GM18867 (cell line): ENCODE measurements around the gene PUS7L.
A peak's percentile ranks its signal among the peaks of the same experiment; 100 is the strongest.
"Not testable (repeated sequence)": the region's sequence is repeated elsewhere in the genome, so short reads cannot be mapped to it uniquely, and the experiment has no call there.

Experiments
- ATAC-seq: cut with Tn5 transposase; IDR thresholded peaks from one replicate; pipeline ENCODE4 v1.9.1; 2021; ENCODE audit warnings: mild to moderate bottlenecking, moderate library complexity; ENCODE audit not compliant: unreplicated experiment

Gene PUS7L

GRCh38 chr12:43751360-43751759 lies 7.2 kb downstream of the PUS7L start:
- ATAC-seq = not testable (repeated sequence)

DNA sequence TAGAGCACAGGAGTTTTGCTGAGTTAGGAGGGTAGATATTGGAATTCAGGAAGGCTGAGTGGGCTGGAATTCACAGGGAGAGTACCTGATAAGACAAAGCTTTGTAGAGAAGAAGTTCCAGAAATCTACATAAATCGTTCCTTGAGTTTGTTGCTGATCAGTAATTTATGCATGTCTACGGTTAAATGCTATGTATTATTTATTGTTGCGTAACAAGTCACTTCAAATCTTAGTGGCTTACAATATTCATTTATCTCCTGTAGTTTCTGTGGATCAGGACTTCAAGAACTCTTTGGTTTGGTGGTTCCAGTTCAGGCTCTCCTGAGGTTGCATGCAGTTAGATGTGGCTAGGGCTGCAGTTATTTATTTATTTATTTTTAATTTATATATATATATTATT lies 7.8 kb downstream of the PUS7L start:
- ATAC-seq = no peak

DNA sequence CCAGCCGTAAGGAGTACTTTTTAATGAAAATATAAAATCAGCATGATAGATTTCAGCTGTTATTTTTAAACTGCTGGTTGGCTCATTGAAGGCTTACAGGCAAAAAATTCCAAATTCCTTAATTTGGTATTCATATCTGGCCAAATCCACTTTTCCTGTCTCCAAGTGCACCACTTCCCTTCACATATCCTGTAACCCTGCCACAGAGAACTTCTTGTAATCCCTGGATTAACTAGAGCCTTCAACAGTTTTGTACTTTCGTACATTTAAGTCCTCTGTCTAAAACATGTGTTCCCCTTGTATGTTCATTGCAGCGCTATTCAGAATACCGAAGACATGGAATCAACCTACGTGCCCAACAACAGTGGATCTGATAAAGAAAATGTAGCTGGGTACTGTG lies 9.6 kb downstream of the PUS7L start:
- ATAC-seq = no peak

DNA sequence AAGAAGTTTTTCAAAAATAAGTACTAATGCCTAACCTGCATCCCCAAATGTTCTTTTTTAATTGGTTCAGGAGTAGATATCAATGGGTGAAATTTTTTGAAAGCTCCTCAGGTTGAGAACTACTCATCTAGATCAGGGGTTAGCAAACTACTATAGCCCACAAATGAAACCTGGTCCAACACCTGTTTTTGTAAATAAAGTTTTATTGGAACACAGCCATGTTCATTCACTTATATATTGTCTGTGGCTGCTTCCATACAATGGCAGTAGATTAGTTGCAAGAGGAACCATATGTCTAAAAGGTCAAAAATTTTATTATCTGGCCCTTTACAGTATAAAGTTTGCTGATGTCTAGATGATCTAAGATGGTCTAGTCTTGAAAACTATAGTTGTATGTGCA lies 13.8 kb downstream of the PUS7L start:
- ATAC-seq = no peak

- no peak for ATAC-seq
These were observed 16.5 kb downstream of the PUS7L start for GRCh38 chr12:43742106-43742505.

- ATAC-seq = peak; percentile 86
These were observed 18.0 kb downstream of the PUS7L start for GRCh38 chr12:43740511-43741100.

DNA sequence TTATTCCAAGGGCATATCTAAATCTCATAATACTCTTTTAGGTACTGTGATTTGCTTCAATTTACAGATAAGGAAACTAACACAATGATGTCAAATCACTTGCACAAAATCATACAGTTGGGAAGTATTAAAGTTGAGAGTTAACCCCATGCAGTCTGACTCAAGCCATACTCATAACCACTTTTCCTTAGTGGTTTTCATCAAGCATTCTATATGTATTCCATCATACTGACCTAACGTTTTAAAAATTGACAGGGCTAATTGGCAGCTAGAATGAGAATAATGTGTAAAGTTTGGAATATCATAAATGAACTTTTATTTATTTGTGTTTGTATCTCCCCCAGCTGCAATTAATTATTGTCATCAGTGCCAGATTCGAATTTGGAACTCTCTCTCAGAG lies 20.9 kb downstream of the PUS7L start:
- ATAC-seq = no peak

DNA sequence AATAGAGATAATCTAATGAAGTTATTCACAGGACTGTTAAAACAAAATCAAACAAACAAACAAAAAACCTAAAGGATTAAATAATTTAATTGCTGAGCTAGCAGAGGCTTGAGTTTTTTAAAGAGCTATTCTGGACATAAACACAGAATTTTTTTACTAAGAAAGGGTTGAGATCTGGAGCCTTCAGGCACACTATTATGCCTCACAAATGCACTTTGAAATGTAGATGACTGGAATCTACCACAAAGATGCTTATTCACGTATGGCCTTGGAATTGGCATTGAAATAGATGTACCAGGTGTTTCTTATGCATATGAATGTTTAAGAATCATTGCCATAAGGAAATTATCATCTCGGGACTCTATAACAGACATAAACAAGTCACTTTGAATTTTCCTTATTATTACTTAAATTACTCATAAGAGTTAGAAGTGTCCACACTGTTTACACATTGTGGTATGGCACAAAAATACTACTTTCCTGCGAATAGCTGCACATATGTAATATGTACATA lies 21.6 kb downstream of the PUS7L start:
- ATAC-seq = no peak

DNA sequence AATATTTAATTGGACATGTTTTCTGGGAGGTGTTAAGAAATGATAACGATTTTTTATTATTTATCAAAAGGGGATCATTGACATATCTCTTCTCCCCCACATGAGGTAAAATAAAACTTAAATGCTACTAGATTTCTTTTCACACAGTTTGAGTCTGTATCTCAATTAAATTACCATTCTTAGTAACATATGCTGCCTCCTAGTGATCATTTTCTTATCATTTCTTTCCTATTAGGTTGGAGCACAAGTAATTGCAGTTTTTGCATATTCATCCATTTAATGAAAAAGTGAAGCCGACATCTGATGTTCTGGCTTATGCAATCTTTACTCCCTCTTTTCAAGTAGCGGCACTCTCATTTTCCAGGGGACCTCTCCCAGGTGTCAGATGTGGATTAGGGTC lies 24.9 kb downstream of the PUS7L start:
- no peak for ATAC-seq

DNA sequence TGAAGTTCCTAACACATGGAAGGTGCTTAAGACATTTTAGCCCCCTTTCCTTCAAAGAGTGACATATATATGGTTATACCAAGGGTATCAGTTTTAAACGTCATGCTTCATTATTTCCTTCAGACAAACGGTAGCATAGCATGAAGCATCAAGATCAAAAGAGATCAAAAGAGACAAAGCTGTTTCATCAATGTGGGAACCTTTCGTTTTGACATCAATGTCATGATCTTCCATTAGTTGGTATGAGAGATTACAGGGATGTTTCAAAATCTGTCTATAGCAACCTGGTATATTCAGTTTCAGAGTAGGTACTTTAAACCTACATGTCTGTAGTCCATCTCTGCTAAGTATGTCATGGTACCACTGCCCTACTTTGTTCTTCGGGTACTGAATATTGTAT lies 28.3 kb downstream of the PUS7L start:
- no peak for ATAC-seq

DNA sequence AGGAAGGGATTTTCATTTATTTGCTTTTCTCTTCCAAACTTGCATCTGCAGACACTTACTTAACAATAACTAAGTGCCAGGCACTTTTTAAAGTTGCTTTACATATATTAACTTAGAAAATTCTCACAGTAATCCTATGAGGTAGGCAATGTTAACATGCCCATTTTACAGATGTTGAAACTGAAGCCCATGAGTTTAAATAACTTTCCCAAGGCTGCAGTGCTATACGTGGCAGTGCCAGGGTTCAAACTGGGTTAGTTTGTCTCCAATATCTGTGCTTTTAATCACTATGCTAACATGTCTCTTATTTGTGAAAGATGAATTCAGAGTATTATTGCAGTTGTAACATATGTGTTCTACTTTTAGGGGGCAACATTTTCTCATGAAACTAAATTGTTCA lies 29.9 kb downstream of the PUS7L start:
- no peak for ATAC-seq

DNA sequence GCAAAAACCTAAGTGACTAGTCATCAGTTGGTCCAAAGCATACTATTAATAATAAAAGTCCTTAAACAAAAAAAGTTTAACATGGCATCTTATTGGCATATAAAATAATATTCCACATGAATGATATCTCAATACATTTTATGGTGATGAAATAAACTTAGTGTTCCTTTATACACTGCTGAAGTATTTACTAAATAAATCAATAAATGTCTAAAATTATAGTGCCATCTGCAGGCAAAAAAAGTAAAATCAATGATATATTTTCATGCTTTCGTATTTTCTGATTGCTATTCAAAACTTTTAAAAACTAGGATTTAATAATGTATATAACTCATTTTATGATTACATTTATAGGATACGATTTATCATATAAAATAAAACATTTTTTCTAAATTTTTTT lies 30.5 kb downstream of the PUS7L start:
- no peak for ATAC-seq

GRCh38 chr12:43723134-43723533 lies 35.5 kb downstream of the PUS7L start:
- ATAC-seq = no peak

GRCh38 chr12:43722621-43723020 lies 36.0 kb downstream of the PUS7L start:
- no peak for ATAC-seq

DNA sequence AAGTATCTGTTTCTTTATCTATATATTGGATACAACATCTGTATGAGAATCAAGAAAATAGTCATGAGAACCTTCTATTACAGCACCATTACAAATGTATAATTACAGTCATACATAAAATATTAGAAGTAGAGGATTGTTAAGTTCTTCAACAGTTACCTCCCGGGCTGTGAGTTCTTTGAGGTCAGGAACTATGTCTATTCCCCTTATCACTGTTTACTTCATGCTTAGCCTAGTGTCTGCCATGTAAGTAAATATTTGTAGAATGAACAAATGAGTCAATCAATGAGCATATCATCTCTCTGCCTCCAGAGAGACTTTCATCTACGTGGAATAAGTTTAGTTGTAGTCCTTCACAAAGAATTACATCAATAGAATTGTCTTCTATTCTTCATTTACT lies 47.2 kb downstream of the PUS7L start:
- ATAC-seq = no peak

GRCh38 chr12:43703772-43704171 lies 54.8 kb downstream of the PUS7L start:
- ATAC-seq = not testable (repeated sequence)

DNA sequence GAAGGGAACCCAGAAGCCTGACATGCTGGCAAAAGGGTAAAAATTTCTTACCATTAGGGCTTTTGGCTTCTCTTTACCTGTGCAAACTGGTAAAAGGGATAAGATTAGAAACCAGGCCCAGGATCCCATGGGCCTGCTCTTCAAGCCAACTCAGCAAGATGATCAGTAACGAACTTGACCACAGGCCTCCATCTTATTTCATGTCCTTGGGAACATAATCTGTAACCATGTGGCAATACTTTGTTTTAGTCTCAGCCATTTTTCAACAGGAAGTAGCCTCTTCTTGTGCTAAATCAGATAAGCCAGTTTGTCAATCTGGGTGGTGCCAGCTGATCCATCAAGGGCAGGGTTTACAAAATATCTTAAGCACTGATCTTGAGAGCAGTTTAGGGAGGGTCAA lies 57.4 kb downstream of the PUS7L start:
- ATAC-seq = not testable (repeated sequence)

DNA sequence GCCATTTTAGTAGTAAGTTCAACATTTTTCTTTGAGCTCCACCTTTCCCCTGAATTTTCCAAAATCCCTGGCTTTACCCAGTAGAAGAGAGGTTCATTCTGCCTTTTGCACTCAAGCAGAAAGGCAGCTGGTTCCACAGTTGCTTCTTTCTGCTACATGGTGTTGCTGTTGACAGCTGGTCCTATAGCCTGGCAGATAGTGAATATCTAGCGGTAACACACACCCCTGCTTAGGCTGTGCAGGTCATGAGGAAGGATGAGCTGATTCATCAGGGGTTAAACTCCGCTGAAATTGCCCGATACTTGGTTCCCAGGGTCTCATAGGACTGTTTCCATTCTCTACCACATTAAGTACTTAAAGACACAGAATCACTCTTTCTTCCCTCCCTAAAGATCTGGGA lies 62.4 kb downstream of the PUS7L start:
- no peak for ATAC-seq

DNA sequence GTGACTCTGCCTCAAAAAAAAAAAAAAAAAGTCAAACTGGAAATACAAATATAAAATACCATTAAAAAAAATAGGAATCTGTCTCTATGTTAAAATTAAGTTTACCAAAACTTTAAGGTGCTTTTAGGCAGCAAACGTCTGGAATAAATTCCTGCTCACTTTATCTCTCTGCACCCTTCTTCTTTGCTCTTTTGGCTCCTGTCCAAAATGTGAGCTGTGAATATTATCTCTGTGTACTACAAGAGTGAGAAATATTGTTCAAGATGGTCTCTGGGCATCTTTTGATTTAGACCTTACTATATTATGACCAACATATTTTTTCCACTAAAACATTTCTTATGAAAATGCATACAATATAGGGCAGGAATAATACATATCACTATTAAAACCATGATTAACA lies 63.7 kb downstream of the PUS7L start:
- ATAC-seq = no peak

- no peak for ATAC-seq
These were observed 66.5 kb downstream of the PUS7L start for GRCh38 chr12:43692064-43692463.

DNA sequence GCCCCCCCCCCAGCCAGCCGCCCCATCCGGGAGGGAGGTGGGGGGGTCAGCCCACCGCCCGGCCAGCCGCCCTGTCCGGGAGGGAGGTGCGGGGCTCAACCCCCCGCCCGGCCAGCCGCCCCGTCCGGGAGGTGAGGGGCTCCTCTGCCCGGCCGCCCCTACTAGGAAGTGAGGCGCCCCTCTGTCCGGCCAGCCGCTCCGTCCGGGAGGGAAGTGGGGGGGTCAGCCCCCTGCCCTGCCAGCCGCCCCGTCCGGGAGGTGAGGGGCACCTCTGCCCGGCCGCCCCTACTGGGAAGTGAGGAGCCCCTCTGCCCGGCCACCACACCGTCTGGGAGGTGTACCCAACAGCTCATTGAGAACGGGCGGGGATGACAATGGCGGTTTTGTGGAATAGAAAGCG lies 73.1 kb downstream of the PUS7L start:
- ATAC-seq = not testable (repeated sequence)

DNA sequence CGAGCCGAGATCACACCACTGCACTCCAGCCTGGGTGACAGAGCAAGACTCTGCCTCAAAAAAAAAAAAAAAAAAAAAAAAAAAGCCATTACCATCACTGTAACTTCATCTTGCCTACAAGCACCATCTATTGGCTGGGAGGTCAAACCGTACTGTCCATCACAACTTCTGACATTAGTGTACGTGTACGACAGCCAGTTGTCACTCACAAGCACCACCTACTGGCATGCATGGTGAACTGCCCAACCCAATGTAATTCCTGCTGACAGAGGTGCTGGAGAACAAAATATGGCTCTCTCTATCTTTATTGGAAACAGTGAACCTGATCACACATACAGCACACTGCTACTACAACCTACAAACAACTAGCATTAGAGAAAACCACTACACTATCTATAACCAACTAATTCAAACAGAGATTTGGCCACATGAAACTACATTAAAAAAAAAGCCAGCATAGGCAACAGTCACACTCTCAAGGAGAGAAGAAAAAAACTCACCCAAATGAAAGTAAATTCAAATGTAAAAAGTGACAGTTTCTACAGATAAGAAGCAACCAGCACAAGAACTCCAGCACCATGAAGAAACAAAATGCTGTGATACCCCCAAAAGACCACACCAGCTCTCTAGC lies 82.3 kb downstream of the PUS7L start:
- peak; percentile 98 for ATAC-seq
